IMR-90 (cell line): ENCODE measurements around the gene RAC2. TPM values are rescaled to one million over a fixed set of nuclear protein-coding genes. Genes with fewer than 3 reads are reported as not detected.

Source experiments
- ATAC-seq: fragments of 200-7000 bp; cut with Tn5 transposase; 2 replicates; pipeline ENCODE4 v1.9.1; 2020; ENCODE audit warnings: low read depth, mild to moderate bottlenecking, moderate library complexity
- BruUV-seq: library from RNA; stranded (reverse); fragments of 400-500 nt; replicated peaks from 2 replicates; lab custom pipeline; 2021; lab: Mats Ljungman, UMichigan
- CTCF ChIA-PET: fragments of 300-600 bp; formaldehyde crosslinking; extraction: SDS; loops from one replicate; lab custom pipeline; 2021; ENCODE audit warnings: antibody characterized with exemption; lab: Yijun Ruan, JAX
- POLR2A ChIA-PET: fragments of 300-600 bp; sonication (Branson Sonifier 250); formaldehyde crosslinking; loops from one replicate; lab custom pipeline; 2022; ENCODE audit warnings: antibody characterized with exemption; ENCODE audit not compliant: unreplicated experiment; lab: Charles Lee
- DNase-seq: peaks from one replicate; pipeline ENCODE4 v3.0.0; 2013
- H2AFZ ChIP-seq: replicated peaks from 2 replicates; pipeline ENCODE3; 2013; ENCODE audit warnings: low read length, mild to moderate bottlenecking; ENCODE audit not compliant: poor library complexity
- H2AK5ac ChIP-seq: 2 replicates; pipeline ENCODE4 v1.6.1; 2013; ENCODE audit warnings: low read depth, low read length, inconsistent platforms
- H2AK9ac ChIP-seq: replicated peaks from 2 replicates; pipeline ENCODE3; 2013; ENCODE audit warnings: mild to moderate bottlenecking, low read depth, low read length, moderate library complexity; ENCODE audit not compliant: poor library complexity
- H2BK120ac ChIP-seq: 2 replicates; pipeline ENCODE4 v1.6.1; 2013; ENCODE audit warnings: low read depth, low read length, inconsistent platforms
- H2BK15ac ChIP-seq: 3 replicates; pipeline ENCODE4 v1.6.1; 2013; ENCODE audit warnings: low read depth, low read length, inconsistent platforms
- H2BK20ac ChIP-seq: 2 replicates; pipeline ENCODE4 v1.6.1; 2013; ENCODE audit warnings: low read depth, mild to moderate bottlenecking, inconsistent platforms, low read length, moderate library complexity
- H2BK5ac ChIP-seq: 2 replicates; pipeline ENCODE4 v1.6.1; 2013; ENCODE audit warnings: mild to moderate bottlenecking, low read depth, low read length, inconsistent platforms; ENCODE audit not compliant: poor library complexity, severe bottlenecking
- H3K14ac ChIP-seq: replicated peaks from 2 replicates; pipeline ENCODE4 v1.6.1; 2013; ENCODE audit warnings: low read depth, low read length, inconsistent platforms
- H3K18ac ChIP-seq: 2 replicates; pipeline ENCODE4 v1.6.1; 2013; ENCODE audit warnings: low read depth, low read length, control low read depth
- H3K23ac ChIP-seq: 2 replicates; pipeline ENCODE4 v1.6.1; 2013; ENCODE audit warnings: low read depth, low read length, inconsistent platforms
- H3K27ac ChIP-seq: 2 replicates; pipeline ENCODE4 v1.5.1; 2013; ENCODE audit warnings: mild to moderate bottlenecking, control low read depth, low read length; ENCODE audit not compliant: insufficient read depth
- H3K27me3 ChIP-seq: 2 replicates; pipeline ENCODE4 v1.6.1; 2013; ENCODE audit warnings: low read length; ENCODE audit not compliant: control insufficient read depth, insufficient read depth
- H3K36me3 ChIP-seq: 2 replicates; pipeline ENCODE4 v1.6.1; 2013; ENCODE audit warnings: low read length, mixed read lengths; ENCODE audit not compliant: control insufficient read depth, insufficient read depth
- H3K4ac ChIP-seq: 2 replicates; pipeline ENCODE4 v1.6.1; 2013; ENCODE audit warnings: low read depth, low read length, inconsistent platforms
- H3K4me1 ChIP-seq: 2 replicates; pipeline ENCODE4 v1.6.1; 2013; ENCODE audit warnings: low read length, mixed read lengths; ENCODE audit not compliant: control insufficient read depth, insufficient read depth
- H3K4me2 ChIP-seq: 2 replicates; pipeline ENCODE4 v1.6.1; 2013; ENCODE audit warnings: low read depth, mild to moderate bottlenecking, control low read depth, low read length, moderate library complexity
- H3K4me3 ChIP-seq: 2 replicates; pipeline ENCODE4 v1.5.1; 2013; ENCODE audit warnings: low read depth, mild to moderate bottlenecking, control low read depth, low read length, moderate library complexity; ENCODE audit not compliant: insufficient read depth
- H3K56ac ChIP-seq: 2 replicates; pipeline ENCODE4 v1.6.1; 2013; ENCODE audit warnings: low read length, inconsistent platforms; ENCODE audit not compliant: insufficient read depth; ENCODE audit errors: extremely low read depth
- H3K79me1 ChIP-seq, 2 experiments: 2 replicates each; pipeline ENCODE4 v1.6.1; 2013; ENCODE audit warnings: low read length in 2 of 2, inconsistent platforms in 1 of 2, low read depth in 1 of 2
- H3K9ac ChIP-seq: 2 replicates; pipeline ENCODE4 v1.6.1; 2013; ENCODE audit warnings: low read depth, low read length, control low read depth
- H3K9me1 ChIP-seq: 2 replicates; pipeline ENCODE4 v1.6.1; 2013; ENCODE audit warnings: low read length, inconsistent platforms; ENCODE audit not compliant: insufficient read depth
- H3K9me3 ChIP-seq: 2 replicates; pipeline ENCODE4 v1.6.1; 2013; ENCODE audit warnings: low read length; ENCODE audit not compliant: control insufficient read depth, insufficient read depth
- H4K20me1 ChIP-seq: 2 replicates; pipeline ENCODE4 v1.6.1; 2013; ENCODE audit warnings: low read length, inconsistent platforms; ENCODE audit not compliant: insufficient read depth
- H4K5ac ChIP-seq: 2 replicates; pipeline ENCODE4 v1.6.1; 2013; ENCODE audit warnings: mild to moderate bottlenecking, low read depth, low read length, control low read depth
- H4K8ac ChIP-seq, 2 experiments: 2 replicates each; pipeline ENCODE4 v1.6.1; 2013; ENCODE audit warnings: low read depth in 2 of 2, low read length in 2 of 2, control low read depth in 1 of 2, inconsistent platforms in 1 of 2
- H4K91ac ChIP-seq: 2 replicates; pipeline ENCODE4 v1.6.1; 2013; ENCODE audit warnings: low read depth, low read length, inconsistent platforms; ENCODE audit not compliant: insufficient read depth
- BHLHE40 ChIP-seq: fragments of 150-350 bp; IDR thresholded peaks from 2 replicates; pipeline ENCODE4 v1.6.1; 2016; ENCODE audit warnings: mild to moderate bottlenecking, low read depth, low read length
- CTCF ChIP-seq: conservative IDR thresholded peaks from 2 replicates; pipeline ENCODE4 v1.5.1; 2012; ENCODE audit warnings: mild to moderate bottlenecking, low read depth, low read length, improper control_type of control experiment
- MAFK ChIP-seq: IDR thresholded peaks from 2 replicates; pipeline ENCODE4 v1.6.1; 2012; ENCODE audit warnings: low read depth, low read length, improper control_type of control experiment
- RAD21 ChIP-seq: IDR thresholded peaks from 2 replicates; pipeline ENCODE4 v1.6.1; 2012; ENCODE audit warnings: low read length, improper control_type of control experiment
- SMC3 ChIP-seq: fragments of 150-350 bp; IDR thresholded peaks from 2 replicates; pipeline ENCODE4 v1.6.1; 2016; ENCODE audit warnings: low read depth, mild to moderate bottlenecking, antibody characterized with exemption, low read length, moderate library complexity
- WGBS, 2 experiments: methylation state at CpG; one replicate each; pipeline versions ENCODE4 v1.1.5 to v1.1.7; 2013; ENCODE audit warnings: missing lambda C conversion rate in 2 of 2; ENCODE audit not compliant: insufficient read length in 1 of 2; ENCODE audit errors: extremely low coverage in 2 of 2; 5-methylcytosine and 5-hydroxymethylcytosine counted together
- dilution Hi-C: fragments of 300-500 bp; cut with HindIII; formaldehyde crosslinking; loops from one replicate; pipeline ENCODE4 v1.14.3; 2018; ENCODE audit warnings: low sequenced_read_pairs; ENCODE audit not compliant: unreplicated experiment
- in situ Hi-C: fragments of 300-500 bp; cut with MboI; formaldehyde crosslinking; loops from 3 replicates; pipeline ENCODE4 v1.14.3; 2019; ENCODE audit warnings: low sequenced_read_pairs, inconsistent platforms, mixed read lengths
- intact Hi-C: fragments of 100-400 bp; cut with micrococcal nuclease; formaldehyde crosslinking; loops from 2 replicates; pipeline ENCODE4 v1.10.0; 2022
- polyA plus RNA-seq, 3 experiments: library from polyadenylated mRNA; depleted of rRNA; stranded (reverse); fragments of >200 nt; gene quantifications; 2 replicates each; pipeline ENCODE4 v1.2.3, GENCODE V29; 2012; ENCODE audit warnings: low replicate concordance in 1 of 3
- total RNA-seq: library from RNA; depleted of rRNA; stranded (reverse); fragments of >200 nt; gene quantifications from 2 replicates; pipeline ENCODE4 v1.2.3, GENCODE V29; 2012

The RAC2 gene
- total and polyA plus RNA-seq, 2 of the 4 experiments (the other 2 are of a cell fraction): 10.0 to 72.3 TPM

GRCh38 chr22:37260901-37261336 lies 16.9 kb upstream of the RAC2 start:
- dilution Hi-C loops (no loop called here), intact Hi-C loops (loop anchor here (1.0 kb wide), 1 partner anchor 95 kb away; no protein-coding TSS in a partner anchor), in situ Hi-C loops (no loop called here)
- H2BK120ac ChIP-seq: 0 out of 2 replicates have a peak overlapping the region, but pooled peaks have one; percentile 29
- H3K56ac ChIP-seq: no peak overlapping the region
- no peak overlapping the region for H2BK5ac ChIP-seq
- H3K4me3 ChIP-seq: no peak overlapping the region
- no peak overlapping the region for H3K23ac ChIP-seq
- H2BK20ac ChIP-seq: no peak overlapping the region
- H3K4ac ChIP-seq: 0 out of 2 replicates have a peak overlapping the region, but pooled peaks have one; percentile 13
- no peak overlapping the region for H3K14ac ChIP-seq
- BruUV-seq: no TSS peak
- H3K4me1 ChIP-seq: peaks cover 2% of the 10 kb centered on the region
- DNase-seq (peak; percentile 51), ATAC-seq (peak; percentile 81)
- H3K27me3 ChIP-seq: peaks cover 9% of the 10 kb centered on the region
- H3K9me3 ChIP-seq: peaks cover 13% of the 10 kb centered on the region
- H4K5ac ChIP-seq: no peak overlapping the region
- H3K9me1 ChIP-seq: no peaks in the 10 kb centered on the region
- TF ChIP-seq BHLHE40 (no peak), CTCF (peak; percentile 79), MAFK (no peak), RAD21 (peak; percentile 63), SMC3 (peak; percentile 67)
- H3K79me1 ChIP-seq: no peaks in the 10 kb centered on the region
- no peak overlapping the region for H3K4me2 ChIP-seq
- peak overlapping the region; percentile 77 for H2AFZ ChIP-seq
- no peak overlapping the region for H4K91ac ChIP-seq
- H2AK5ac ChIP-seq: no peak overlapping the region
- WGBS, 2 experiments: 19% methylated on average over 8 of the region's 14 CpGs; no CpG with 5 or more reads in 1 of the 2 experiments
- no peak overlapping the region; a peak in 1 of 4 replicates for H4K8ac ChIP-seq
- no peaks in the 10 kb centered on the region for H4K20me1 ChIP-seq
- H2AK9ac ChIP-seq: peak overlapping the region; percentile 25
- H3K18ac ChIP-seq: no peak overlapping the region
- no peak overlapping the region for H2BK15ac ChIP-seq
- H3K27ac ChIP-seq: no peak overlapping the region
- POLR2A ChIA-PET: no interaction called here
- H3K36me3 ChIP-seq: no peaks in the 10 kb centered on the region
- H3K9ac ChIP-seq: no peak overlapping the region
- CTCF ChIA-PET: interaction anchor here (0.8 to 1.8 kb wide), 8 partner anchors 9 to 129 kb away, joined by 3 to 5 read pairs (median 3); no protein-coding TSS in a partner anchor
